NCI-H2107 (cell line): ENCODE measurements around the gene BTK.

Source experiments
- DNase-seq: peaks from one replicate; lab custom pipeline; 2025; lab: John Stamatoyannopoulos, UW

The BTK gene

GRCh38 chrX:101393530-101394305 lies 7.7 kb upstream of the BTK start:
- DNase-seq = no peak

GRCh38 chrX:101391831-101392230 lies 5.8 kb upstream of the BTK start:
- DNase-seq = no peak

- DNase-seq = peak; percentile 81
Measured at GRCh38 chrX:101390664-101391525, 4.9 kb upstream of the BTK start, which contains the start of gene RPL36A. Gene RPL36A (plus strand): TSS chrX:101391011. CDS start chrX:101391044, 33 bp downstream.

- no peak for DNase-seq
Measured at GRCh38 chrX:101388604-101389003, 2.6 kb upstream of the BTK start.

- DNase-seq = no peak
Measured at GRCh38 chrX:101386542-101386885, 523 bp upstream of the BTK start.

- no peak for DNase-seq
Measured at GRCh38 chrX:101385026-101385684, 836 bp downstream of the BTK start.

GRCh38 chrX:101383679-101384205 lies 2.2 kb downstream of the BTK start:
- no peak for DNase-seq

- DNase-seq = no peak
Measured at GRCh38 chrX:101377547-101377946, 8.4 kb downstream of the BTK start.

GRCh38 chrX:101370888-101371504 lies 15.0 kb downstream of the BTK start:
- DNase-seq = no peak

GRCh38 chrX:101369687-101370086 lies 16.3 kb downstream of the BTK start:
- no peak for DNase-seq

- no peak for DNase-seq
Measured at GRCh38 chrX:101368800-101369199, 17.2 kb downstream of the BTK start.

GRCh38 chrX:101365301-101365795 lies 20.6 kb downstream of the BTK start:
- no peak for DNase-seq

- DNase-seq = no peak
Measured at GRCh38 chrX:101362757-101363156, 23.2 kb downstream of the BTK start.

- DNase-seq = no peak
Measured at GRCh38 chrX:101362116-101362515, 23.9 kb downstream of the BTK start.

GRCh38 chrX:101360390-101360789 lies 25.6 kb downstream of the BTK start:
- DNase-seq = no peak

- no peak for DNase-seq
Measured at GRCh38 chrX:101359966-101360365, 26.0 kb downstream of the BTK start.

- no peak for DNase-seq
Measured at GRCh38 chrX:101357166-101357795, 28.7 kb downstream of the BTK start.

GRCh38 chrX:101349193-101349562 lies 36.8 kb downstream of the BTK start:
- DNase-seq = no peak

GRCh38 chrX:101348452-101349192 lies 37.4 kb downstream of the BTK start, which contains the start of gene TIMM8A:
Gene TIMM8A (minus strand): TSS chrX:101348742. CDS start chrX:101348664, 78 bp downstream.
- peak; percentile 50 for DNase-seq

- DNase-seq = no peak
Measured at GRCh38 chrX:101347859-101348451, 38.0 kb downstream of the BTK start.
